Epithelial cell of proximal tubule (primary cell): ENCODE results near the gene IVD. TPM values are rescaled to one million over a fixed set of nuclear protein-coding genes. Genes with fewer than 3 reads are reported as not detected.

ENCODE experiments used
- DNase-seq: peaks from one replicate; pipeline ENCODE4 v3.0.0-alpha.2; 2011; ENCODE audit warnings: low read depth
- H3K4me3 ChIP-seq: 2 replicates; pipeline ENCODE4 v1.5.1; 2011; ENCODE audit warnings: low read depth, mild to moderate bottlenecking, low read length
- CTCF ChIP-seq: conservative IDR thresholded peaks from 2 replicates; pipeline ENCODE4 v1.5.1; 2012; ENCODE audit warnings: low read depth, mild to moderate bottlenecking, low read length
- total RNA-seq: library from RNA; depleted of rRNA; stranded (reverse); fragments of >200 nt; gene quantifications from 2 replicates; pipeline ENCODE4 v1.2.3, GENCODE V29; 2015

IVD gene
- 34.4 and 41.2 TPM in 2 replicates for total RNA-seq

- peak; percentile 46 for DNase-seq
- H3K4me3 ChIP-seq, result peak within 1 kb of the TSS; percentile 99
- TF ChIP-seq CTCF, result no peak
Measured at GRCh38 chr15:40405501-40406381, at the start of gene IVD. Gene IVD (plus strand): TSS chr15:40405795. CDS start chr15:40405828, 33 bp downstream.

GRCh38 chr15:40355976-40356585 is 49.5 kb upstream of the IVD start:
- no peak for DNase-seq
- H3K4me3 ChIP-seq, result no peak overlapping the region
- TF ChIP-seq CTCF, result no peak

- TF ChIP-seq CTCF, result no peak
- no peak overlapping the region for H3K4me3 ChIP-seq
- no peak for DNase-seq
Measured at GRCh38 chr15:40357246-40357645, 48.3 kb upstream of the IVD start.

- TF ChIP-seq CTCF, result peak; percentile 2
- no peak for DNase-seq
- peak within 1 kb of the TSS; percentile 60 for H3K4me3 ChIP-seq
Measured at GRCh38 chr15:40357723-40358470, 47.7 kb upstream of the IVD start, which contains the start of gene DISP2. Gene DISP2 (plus strand): TSS chr15:40358219. CDS start chr15:40358322, 103 bp downstream.

GRCh38 chr15:40358471-40359353 is 46.9 kb upstream of the IVD start:
- H3K4me3 ChIP-seq, result peak overlapping the region; percentile 60
- no peak for DNase-seq
- TF ChIP-seq CTCF, result peak; percentile 8

- no peak overlapping the region for H3K4me3 ChIP-seq
- TF ChIP-seq CTCF, result no peak
- DNase-seq, result no peak
Measured at GRCh38 chr15:40360015-40360414, 45.6 kb upstream of the IVD start.
